ENCODE measurements around the gene PLXNB1.

PLXNB1 gene

DNA sequence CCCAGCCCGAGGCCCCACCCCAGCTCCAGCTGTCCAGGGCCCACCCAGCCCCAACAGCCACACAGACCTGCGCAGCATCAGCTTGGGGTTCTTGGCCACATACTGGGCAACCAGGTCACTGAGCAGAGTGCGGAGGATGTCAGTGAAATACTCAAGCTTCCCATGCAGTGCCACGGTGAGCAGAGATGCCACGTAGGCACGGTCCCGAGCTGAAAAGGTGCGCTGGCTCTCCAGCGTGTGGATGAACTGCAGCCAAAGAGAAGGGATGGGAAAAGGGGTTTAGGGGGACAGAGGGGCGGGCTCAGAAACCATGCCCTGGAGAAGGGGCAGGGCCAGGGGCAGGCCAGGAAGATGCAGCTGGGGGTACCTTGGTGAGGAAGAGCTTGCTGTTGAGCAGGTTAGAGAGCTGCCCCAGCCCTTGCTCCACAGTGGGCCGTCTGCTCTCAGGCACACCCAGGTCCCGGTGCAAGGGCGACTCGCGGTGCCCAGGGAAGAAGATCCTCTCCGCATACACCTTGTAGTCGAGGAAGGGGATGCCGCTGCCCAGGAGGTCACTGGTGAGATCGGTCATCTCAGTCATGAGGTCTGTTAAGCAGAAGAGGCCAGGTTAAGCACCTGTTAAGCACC, 17.4 kb downstream of the PLXNB1 start:
- peaks cover 2% of the 10 kb centered on the region for H3K4me1 ChIP-seq (ENCODE audit: insufficient read depth, insufficient read length)
- H3K9ac ChIP-seq (ENCODE audit: insufficient read length, low read depth), result no peak overlapping the region
- DNase-seq (ENCODE audit: low read depth, low spot score), result no peak
- H3K4me3 ChIP-seq (ENCODE audit: insufficient read length, low read depth), result no peak overlapping the region
- H3K9me3 ChIP-seq (ENCODE audit: insufficient read depth, low read length), result no peaks in the 10 kb centered on the region
- H3K27me3 ChIP-seq (ENCODE audit: insufficient read depth, insufficient read length), result no peaks in the 10 kb centered on the region
- TF ChIP-seq SUZ12 (IDR thresholded peaks at IDR 0.05; ENCODE audit: extremely low read depth, insufficient read depth, insufficient read length) (no peak), YY1 (IDR thresholded peaks at IDR 0.05; ENCODE audit: insufficient read depth, insufficient read length) (no peak), ZNF274 (IDR thresholded peaks at IDR 0.05; ENCODE audit: low read depth, low read length) (no peak)
- H3K36me3 ChIP-seq (ENCODE audit: insufficient read depth, insufficient read length, low read length), result peaks cover 95% of the 10 kb centered on the region

DNA sequence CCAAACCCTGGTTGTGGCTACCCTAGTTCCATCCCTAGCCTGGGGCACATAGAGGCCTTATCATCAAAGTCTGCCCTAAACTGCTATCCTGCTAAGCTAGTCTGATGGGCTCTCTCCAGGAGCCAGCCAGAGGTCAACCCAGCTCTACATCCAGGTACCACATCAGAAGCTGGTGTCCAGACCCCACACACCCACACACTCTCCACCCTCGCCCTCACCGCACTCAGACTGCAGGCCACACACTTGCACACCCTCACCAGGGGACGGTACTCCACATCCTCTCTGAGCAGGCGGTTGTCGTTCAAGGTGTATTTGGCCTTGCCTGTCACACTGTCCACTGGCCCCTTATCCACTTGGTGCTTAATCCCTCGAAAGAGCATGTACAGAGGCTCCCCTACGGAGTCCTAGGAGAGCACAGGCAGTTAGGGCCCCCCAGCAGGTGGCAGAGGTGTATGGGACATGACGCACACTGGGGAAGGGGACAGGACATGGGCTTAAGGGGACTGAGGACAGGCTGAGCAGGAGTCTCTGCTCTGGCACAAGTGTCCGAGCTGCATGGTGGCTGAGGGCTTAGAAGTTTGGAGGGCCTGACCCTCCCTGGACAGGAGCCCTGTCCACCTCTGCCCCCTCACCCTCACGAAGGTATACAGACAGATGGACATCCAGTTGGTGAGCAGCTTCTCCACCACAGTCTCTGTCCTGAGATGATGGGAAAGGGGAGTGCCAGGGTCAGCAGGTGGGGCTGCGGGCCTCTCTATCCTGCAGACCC, 18.1 kb downstream of the PLXNB1 start:
- Histone ChIP-seq H3K9me3 (ENCODE audit: insufficient read depth, low read length) (no peaks in the 10 kb centered on the region), H3K4me3 (ENCODE audit: insufficient read length, low read depth) (no peak overlapping the region), H3K27me3 (ENCODE audit: insufficient read depth, insufficient read length) (no peaks in the 10 kb centered on the region), H3K36me3 (ENCODE audit: insufficient read depth, insufficient read length, low read length) (peaks cover 96% of the 10 kb centered on the region), H3K9ac (ENCODE audit: insufficient read length, low read depth) (peak overlapping the region; percentile 6), H3K4me1 (ENCODE audit: insufficient read depth, insufficient read length) (peaks cover 2% of the 10 kb centered on the region)
- no peak for TF ChIP-seq SUZ12 (IDR thresholded peaks at IDR 0.05; ENCODE audit: extremely low read depth, insufficient read depth, insufficient read length)
- TF ChIP-seq YY1 (IDR thresholded peaks at IDR 0.05; ENCODE audit: insufficient read depth, insufficient read length), result no peak
- no peak for TF ChIP-seq ZNF274 (IDR thresholded peaks at IDR 0.05; ENCODE audit: low read depth, low read length)
- DNase-seq (ENCODE audit: low read depth, low spot score), result no peak

DNA sequence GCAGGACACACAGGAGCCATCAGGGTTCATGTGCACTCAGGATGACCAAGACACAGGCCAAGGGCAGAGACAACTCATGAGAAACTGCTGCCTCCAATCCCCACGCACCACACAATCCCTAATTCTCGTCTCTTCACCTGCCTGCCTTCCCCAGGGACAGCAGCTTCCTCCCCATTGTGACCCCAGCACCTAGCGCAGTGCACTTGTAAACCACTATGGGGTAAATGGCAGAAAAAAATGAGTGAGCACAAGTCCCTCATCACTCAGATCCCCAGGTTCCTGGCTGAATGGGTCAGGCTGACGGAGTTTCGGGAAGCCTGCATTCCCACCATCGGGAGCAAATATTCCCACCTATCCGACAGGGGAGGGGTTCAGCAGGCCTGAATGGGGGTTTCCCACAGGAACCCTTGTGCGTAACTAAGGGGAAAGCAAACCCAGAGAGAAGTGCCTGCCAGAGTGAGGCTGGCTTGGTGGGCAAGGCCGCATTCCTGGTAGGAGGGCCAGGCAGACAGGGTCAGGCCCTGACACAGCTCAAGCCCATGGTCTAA, 18.8 kb downstream of the PLXNB1 start:
- Histone ChIP-seq H3K4me3 (ENCODE audit: insufficient read length, low read depth) (no peak overlapping the region), H3K9me3 (ENCODE audit: insufficient read depth, low read length) (no peaks in the 10 kb centered on the region), H3K36me3 (ENCODE audit: insufficient read depth, insufficient read length, low read length) (peaks cover 98% of the 10 kb centered on the region), H3K4me1 (ENCODE audit: insufficient read depth, insufficient read length) (peaks cover 2% of the 10 kb centered on the region), H3K27me3 (ENCODE audit: insufficient read depth, insufficient read length) (no peaks in the 10 kb centered on the region), H3K9ac (ENCODE audit: insufficient read length, low read depth) (peak overlapping the region; percentile 6)
- no peak for DNase-seq (ENCODE audit: low read depth, low spot score)
- TF ChIP-seq SUZ12 (IDR thresholded peaks at IDR 0.05; ENCODE audit: extremely low read depth, insufficient read depth, insufficient read length), result no peak
- TF ChIP-seq YY1 (IDR thresholded peaks at IDR 0.05; ENCODE audit: insufficient read depth, insufficient read length), result no peak
- no peak for TF ChIP-seq ZNF274 (IDR thresholded peaks at IDR 0.05; ENCODE audit: low read depth, low read length)

DNA sequence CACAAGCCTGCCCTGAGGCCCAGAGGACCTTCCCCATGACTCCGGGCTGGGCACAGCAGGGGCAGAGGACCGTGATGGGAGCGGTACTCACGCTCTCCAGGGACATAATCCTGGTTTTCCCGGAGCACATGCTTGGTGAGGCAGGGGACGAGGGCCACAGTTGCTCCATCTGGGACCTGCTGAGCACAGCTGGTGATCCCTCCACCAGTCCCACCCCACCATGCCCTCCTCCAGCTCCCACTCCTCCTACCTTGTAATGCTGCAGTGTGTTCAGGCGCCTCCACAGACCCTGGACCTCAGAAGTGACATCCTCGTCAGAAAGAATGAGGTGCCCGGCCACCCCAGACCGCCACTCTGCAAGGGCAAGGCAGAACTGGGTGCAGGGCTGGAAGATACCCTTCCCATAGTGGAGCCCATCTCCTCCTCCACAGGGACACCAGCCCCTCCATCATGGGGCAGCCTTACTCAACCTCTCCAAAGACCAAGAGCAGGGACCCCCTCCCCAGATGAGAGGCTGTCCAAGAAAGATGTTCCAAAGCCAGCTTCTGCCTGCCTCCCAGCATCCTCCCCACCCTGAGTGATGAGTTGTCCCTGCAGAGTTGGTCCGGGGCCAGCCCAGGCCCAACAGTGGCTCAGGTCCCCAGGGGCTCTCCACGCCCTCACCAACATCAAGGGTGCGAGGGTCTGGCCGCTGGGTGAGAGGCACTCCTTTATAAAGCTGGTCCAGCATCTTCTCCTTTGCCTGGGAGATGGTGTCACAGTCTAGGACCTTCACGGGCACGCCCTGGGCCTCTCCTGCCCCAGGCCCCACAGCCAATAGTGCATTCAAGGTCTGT, 19.5 kb downstream of the PLXNB1 start:
- peaks cover 2% of the 10 kb centered on the region for H3K4me1 ChIP-seq (ENCODE audit: insufficient read depth, insufficient read length)
- no peak overlapping the region for H3K9ac ChIP-seq (ENCODE audit: insufficient read length, low read depth)
- TF ChIP-seq YY1 (IDR thresholded peaks at IDR 0.05; ENCODE audit: insufficient read depth, insufficient read length) (no peak), ZNF274 (IDR thresholded peaks at IDR 0.05; ENCODE audit: low read depth, low read length) (no peak), SUZ12 (IDR thresholded peaks at IDR 0.05; ENCODE audit: extremely low read depth, insufficient read depth, insufficient read length) (no peak)
- no peaks in the 10 kb centered on the region for H3K27me3 ChIP-seq (ENCODE audit: insufficient read depth, insufficient read length)
- H3K36me3 ChIP-seq (ENCODE audit: insufficient read depth, insufficient read length, low read length), result peaks cover 98% of the 10 kb centered on the region
- no peaks in the 10 kb centered on the region for H3K9me3 ChIP-seq (ENCODE audit: insufficient read depth, low read length)
- DNase-seq (ENCODE audit: low read depth, low spot score), result no peak
- H3K4me3 ChIP-seq (ENCODE audit: insufficient read length, low read depth), result no peak overlapping the region

DNA sequence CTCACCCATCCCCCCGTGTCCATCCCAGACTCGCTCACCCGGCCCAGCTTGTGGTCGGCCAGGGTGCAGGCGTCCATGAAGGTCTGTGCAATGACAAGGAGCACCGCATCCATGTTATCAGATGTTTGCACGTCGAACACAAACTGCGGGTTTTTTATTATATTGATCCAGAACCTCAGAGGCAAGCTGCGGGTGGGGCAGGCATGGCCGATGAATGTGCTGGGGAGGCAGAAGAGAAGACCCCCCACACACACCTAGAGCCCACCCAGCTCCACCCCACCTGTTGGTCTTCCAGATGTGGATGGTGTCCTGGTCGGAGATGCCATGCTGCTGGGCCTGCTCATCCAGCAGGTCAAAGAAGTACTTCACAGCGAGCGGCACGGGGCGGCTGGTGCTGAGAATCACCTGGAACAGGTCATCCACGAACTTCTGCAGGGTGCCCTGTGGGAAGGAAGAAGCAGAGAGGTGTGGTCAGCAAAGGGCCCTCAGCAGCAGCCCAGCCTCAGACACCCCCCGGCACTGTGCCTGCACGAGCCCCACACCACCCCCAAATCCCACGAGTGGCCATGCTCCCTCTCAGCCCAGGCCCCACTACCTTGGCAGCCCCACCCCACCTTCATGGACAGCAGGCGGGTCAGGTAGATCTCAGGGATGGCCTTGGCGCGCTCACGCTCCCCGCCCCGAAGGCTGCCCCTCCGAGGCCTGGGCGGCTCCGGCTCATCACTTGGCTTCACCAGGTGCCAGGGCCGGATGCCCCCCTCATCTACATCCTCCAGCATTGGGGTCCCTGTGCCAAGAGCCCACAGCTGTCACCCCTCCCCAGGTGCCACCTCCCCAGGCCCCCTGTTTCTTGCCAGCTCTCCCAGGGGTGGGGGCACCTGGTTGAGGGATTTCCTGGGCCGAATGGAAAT, 20.3 kb downstream of the PLXNB1 start:
- Histone ChIP-seq H3K9me3 (ENCODE audit: insufficient read depth, low read length) (no peaks in the 10 kb centered on the region), H3K4me3 (ENCODE audit: insufficient read length, low read depth) (no peak overlapping the region), H3K27me3 (ENCODE audit: insufficient read depth, insufficient read length) (no peaks in the 10 kb centered on the region), H3K9ac (ENCODE audit: insufficient read length, low read depth) (no peak overlapping the region), H3K4me1 (ENCODE audit: insufficient read depth, insufficient read length) (peaks cover 2% of the 10 kb centered on the region), H3K36me3 (ENCODE audit: insufficient read depth, insufficient read length, low read length) (peaks cover 98% of the 10 kb centered on the region)
- TF ChIP-seq ZNF274 (IDR thresholded peaks at IDR 0.05; ENCODE audit: low read depth, low read length) (no peak), SUZ12 (IDR thresholded peaks at IDR 0.05; ENCODE audit: extremely low read depth, insufficient read depth, insufficient read length) (no peak), YY1 (IDR thresholded peaks at IDR 0.05; ENCODE audit: insufficient read depth, insufficient read length) (no peak)
- DNase-seq (ENCODE audit: low read depth, low spot score), result no peak

DNA sequence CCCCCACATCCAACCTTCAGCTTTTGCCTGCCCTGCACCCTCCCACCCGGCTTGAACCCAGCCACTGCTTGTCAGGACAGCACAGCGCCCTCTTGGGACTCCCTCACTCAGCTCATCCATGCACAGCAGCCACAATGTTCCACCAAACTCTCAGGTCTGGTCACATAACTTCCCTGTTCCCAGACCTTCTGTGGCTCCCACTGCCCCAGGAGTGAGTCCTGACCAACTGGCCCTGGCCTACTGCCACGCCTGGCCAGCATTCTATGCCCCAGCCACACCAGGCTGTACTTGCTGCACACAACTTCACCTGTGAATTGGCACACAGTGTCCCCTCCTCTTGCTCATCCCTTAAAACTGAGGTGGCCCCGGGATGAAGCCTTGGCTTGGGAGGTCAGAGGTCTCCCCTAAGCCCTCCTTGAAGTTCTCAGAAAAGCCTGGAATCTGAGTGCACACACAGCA, 21.0 kb downstream of the PLXNB1 start:
- no peaks in the 10 kb centered on the region for H3K9me3 ChIP-seq (ENCODE audit: insufficient read depth, low read length)
- H3K4me3 ChIP-seq (ENCODE audit: insufficient read length, low read depth), result no peak overlapping the region
- H3K27me3 ChIP-seq (ENCODE audit: insufficient read depth, insufficient read length), result no peaks in the 10 kb centered on the region
- H3K36me3 ChIP-seq (ENCODE audit: insufficient read depth, insufficient read length, low read length), result peaks cover 98% of the 10 kb centered on the region
- peaks cover 2% of the 10 kb centered on the region for H3K4me1 ChIP-seq (ENCODE audit: insufficient read depth, insufficient read length)
- H3K9ac ChIP-seq (ENCODE audit: insufficient read length, low read depth), result no peak overlapping the region
- TF ChIP-seq YY1 (IDR thresholded peaks at IDR 0.05; ENCODE audit: insufficient read depth, insufficient read length) (no peak), SUZ12 (IDR thresholded peaks at IDR 0.05; ENCODE audit: extremely low read depth, insufficient read depth, insufficient read length) (no peak), ZNF274 (IDR thresholded peaks at IDR 0.05; ENCODE audit: low read depth, low read length) (no peak)
- DNase-seq (ENCODE audit: low read depth, low spot score), result no peak

All from NT2/D1 (cell line).